ENCODE measurements around the gene EFTUD2. TPM values are rescaled to one million over a fixed set of nuclear protein-coding genes. Genes with fewer than 3 reads are reported as not detected.

The EFTUD2 gene
- total and polyA plus RNA-seq, 2 of the 4 experiments (the other 2 are of a cell fraction), result 72.5 to 126 TPM

- Histone ChIP-seq H2AK5ac (ENCODE audit: low read depth, low read length) (no peak overlapping the region), H3K4me1 (ENCODE audit: control insufficient read depth, insufficient read depth, low read length) (no peaks in the 10 kb centered on the region), H2BK5ac (ENCODE audit: low read depth, low read length, poor library complexity, severe bottlenecking) (no peak overlapping the region), H3K9me1 (ENCODE audit: insufficient read depth, low read length) (no peaks in the 10 kb centered on the region; the same call in 1 of the 2 replicates), H3K56ac (ENCODE audit: extremely low read depth, insufficient read depth, low read length) (no peak overlapping the region), H4K5ac (ENCODE audit: low read depth, low read length) (no peak overlapping the region), H2AFZ (replicated peaks; ENCODE audit: low read length, poor library complexity) (no peak overlapping the region), H3K27me3 (ENCODE audit: control insufficient read depth, insufficient read depth, low read length) (no peaks in the 10 kb centered on the region), H3K4me2 (ENCODE audit: low read depth, low read length) (no peak overlapping the region), H2BK15ac (ENCODE audit: low read depth, low read length) (no peak overlapping the region), H3K9me3 (ENCODE audit: control insufficient read depth, insufficient read depth, low read length) (no peaks in the 10 kb centered on the region), H3K18ac (ENCODE audit: low read depth, low read length) (no peak overlapping the region), H3K79me1 (ENCODE audit: low read depth in 1 of 2, low read length in 2 of 2) (peaks cover 16 to 34% of the 10 kb centered on the region in 2 experiments), H2AK9ac (replicated peaks; ENCODE audit: low read depth, low read length, poor library complexity) (no peak overlapping the region), H4K20me1 (ENCODE audit: insufficient read depth, low read length) (no peaks in the 10 kb centered on the region; the same call in 1 of the 2 replicates), H3K23ac (ENCODE audit: low read depth, low read length) (no peak overlapping the region), H4K91ac (ENCODE audit: insufficient read depth, low read depth, low read length) (no peak overlapping the region), H3K9ac (ENCODE audit: low read depth, low read length) (no peak overlapping the region), H4K8ac (ENCODE audit: low read depth in 2 of 2, low read length in 2 of 2) (no peak overlapping the region), H3K4me3 (ENCODE audit: insufficient read depth, low read depth, low read length) (no peak overlapping the region), H3K27ac (ENCODE audit: insufficient read depth, low read length) (no peak overlapping the region), H2BK120ac (ENCODE audit: low read depth, low read length) (no peak overlapping the region), H3K36me3 (ENCODE audit: control insufficient read depth, insufficient read depth, low read length) (peaks cover 7% of the 10 kb centered on the region), H2BK20ac (ENCODE audit: low read depth, low read length) (no peak overlapping the region), H3K14ac (replicated peaks; ENCODE audit: low read depth, low read length) (no peak overlapping the region), H3K4ac (ENCODE audit: low read depth, low read length) (no peak overlapping the region)
- ChIA-PET CTCF (no interaction called here), POLR2A (ENCODE audit: unreplicated experiment) (no interaction called here)
- BruUV-seq (replicated peaks), result no TSS peak
- DNase-seq, result no peak
- ATAC-seq (ENCODE audit: low read depth), result no peak
- in situ Hi-C loops (cut with MboI; ENCODE audit: low sequenced_read_pairs) (no loop called here), intact Hi-C loops (cut with micrococcal nuclease) (no loop called here), dilution Hi-C loops (cut with HindIII; ENCODE audit: low sequenced_read_pairs, unreplicated experiment) (no loop called here)
- TF ChIP-seq, protein P1, sequence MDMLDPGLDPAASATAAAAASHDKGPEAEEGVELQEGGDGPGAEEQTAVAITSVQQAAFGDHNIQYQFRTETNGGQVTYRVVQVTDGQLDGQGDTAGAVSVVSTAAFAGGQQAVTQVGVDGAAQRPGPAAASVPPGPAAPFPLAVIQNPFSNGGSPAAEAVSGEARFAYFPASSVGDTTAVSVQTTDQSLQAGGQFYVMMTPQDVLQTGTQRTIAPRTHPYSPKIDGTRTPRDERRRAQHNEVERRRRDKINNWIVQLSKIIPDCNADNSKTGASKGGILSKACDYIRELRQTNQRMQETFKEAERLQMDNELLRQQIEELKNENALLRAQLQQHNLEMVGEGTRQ (IDR thresholded peaks at IDR 0.05; ENCODE audit: low read depth, low read length), result no peak
- TF ChIP-seq CHD1 (IDR thresholded peaks at IDR 0.05; ENCODE audit: low read depth, low read length) (no peak), RFX5 (IDR thresholded peaks at IDR 0.05; ENCODE audit: low read depth, low read length) (no peak), MAFK (IDR thresholded peaks at IDR 0.05; ENCODE audit: low read depth, low read length) (no peak), NFE2L2 (IDR thresholded peaks at IDR 0.05; ENCODE audit: low read depth, low read length) (no peak), SMC3 (IDR thresholded peaks at IDR 0.05; ENCODE audit: low read depth, low read length) (no peak), MAZ (IDR thresholded peaks at IDR 0.05; ENCODE audit: borderline replicate concordance, low read depth, low read length) (no peak), RCOR1 (IDR thresholded peaks at IDR 0.05; ENCODE audit: insufficient replicate concordance, low read length) (no peak)
- TF ChIP-seq, protein P2, sequence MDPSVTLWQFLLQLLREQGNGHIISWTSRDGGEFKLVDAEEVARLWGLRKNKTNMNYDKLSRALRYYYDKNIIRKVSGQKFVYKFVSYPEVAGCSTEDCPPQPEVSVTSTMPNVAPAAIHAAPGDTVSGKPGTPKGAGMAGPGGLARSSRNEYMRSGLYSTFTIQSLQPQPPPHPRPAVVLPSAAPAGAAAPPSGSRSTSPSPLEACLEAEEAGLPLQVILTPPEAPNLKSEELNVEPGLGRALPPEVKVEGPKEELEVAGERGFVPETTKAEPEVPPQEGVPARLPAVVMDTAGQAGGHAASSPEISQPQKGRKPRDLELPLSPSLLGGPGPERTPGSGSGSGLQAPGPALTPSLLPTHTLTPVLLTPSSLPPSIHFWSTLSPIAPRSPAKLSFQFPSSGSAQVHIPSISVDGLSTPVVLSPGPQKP (IDR thresholded peaks at IDR 0.05; ENCODE audit: borderline replicate concordance, low read depth, low read length), result no peak
- WGBS, 2 experiments (ENCODE audit: extremely low coverage in 2 of 2, insufficient read length in 1 of 2), result no CpG with 5 or more reads among the region's 8 CpGs
Measured at GRCh38 chr17:44932096-44932786, 33.0 kb upstream of the EFTUD2 start.

Data from IMR-90 (cell line).